Measurements from ENCODE around the gene CHRNA1.

DNA sequence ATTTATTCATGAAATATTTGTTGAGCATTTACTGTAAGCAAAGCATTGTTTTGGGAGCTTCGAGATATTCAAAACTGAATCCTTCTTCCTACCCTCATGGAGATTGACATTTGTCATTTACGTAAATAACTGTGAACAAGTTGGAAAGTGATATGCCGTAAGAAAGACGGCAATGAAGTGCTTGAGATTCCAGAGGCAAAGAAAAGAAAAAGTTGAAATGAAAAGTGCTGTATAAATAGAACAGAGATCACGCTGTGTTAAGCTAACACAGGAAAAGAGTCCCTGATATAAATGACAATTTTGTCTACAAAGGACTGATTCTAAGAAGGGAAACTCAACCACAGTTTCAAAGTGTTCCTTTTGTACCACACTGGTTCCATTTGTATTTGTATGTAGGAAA lies 1.8 kb downstream of the CHRNA1 start:
- TF ChIP-seq, protein P1, sequence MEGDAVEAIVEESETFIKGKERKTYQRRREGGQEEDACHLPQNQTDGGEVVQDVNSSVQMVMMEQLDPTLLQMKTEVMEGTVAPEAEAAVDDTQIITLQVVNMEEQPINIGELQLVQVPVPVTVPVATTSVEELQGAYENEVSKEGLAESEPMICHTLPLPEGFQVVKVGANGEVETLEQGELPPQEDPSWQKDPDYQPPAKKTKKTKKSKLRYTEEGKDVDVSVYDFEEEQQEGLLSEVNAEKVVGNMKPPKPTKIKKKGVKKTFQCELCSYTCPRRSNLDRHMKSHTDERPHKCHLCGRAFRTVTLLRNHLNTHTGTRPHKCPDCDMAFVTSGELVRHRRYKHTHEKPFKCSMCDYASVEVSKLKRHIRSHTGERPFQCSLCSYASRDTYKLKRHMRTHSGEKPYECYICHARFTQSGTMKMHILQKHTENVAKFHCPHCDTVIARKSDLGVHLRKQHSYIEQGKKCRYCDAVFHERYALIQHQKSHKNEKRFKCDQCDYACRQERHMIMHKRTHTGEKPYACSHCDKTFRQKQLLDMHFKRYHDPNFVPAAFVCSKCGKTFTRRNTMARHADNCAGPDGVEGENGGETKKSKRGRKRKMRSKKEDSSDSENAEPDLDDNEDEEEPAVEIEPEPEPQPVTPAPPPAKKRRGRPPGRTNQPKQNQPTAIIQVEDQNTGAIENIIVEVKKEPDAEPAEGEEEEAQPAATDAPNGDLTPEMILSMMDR (conservative IDR thresholded peaks at IDR 0.05) = no peak
- no peak for TF ChIP-seq EZH2 (IDR thresholded peaks at IDR 0.05; ENCODE audit: low read depth)

Data from PC-9 (cell line).